KBM-7 (cell line): ENCODE measurements around the gene STC2.

ENCODE experiments used
- DNase-seq: peaks from one replicate; pipeline ENCODE4 v3.0.0-alpha.2; 2015
- in situ Hi-C: fragments of 300-500 bp; cut with MboI; formaldehyde crosslinking; loops from 2 replicates; pipeline ENCODE4 v1.14.3; 2020; ENCODE audit warnings: low sequenced_read_pairs, low pct_unique_long_range_greater_than_20kb, mixed read lengths

STC2 gene

GRCh38 chr5:173330338-173331206, 2.4 kb upstream of the STC2 start:
- no peak for DNase-seq
- in situ Hi-C loops, result no loop called here

DNA sequence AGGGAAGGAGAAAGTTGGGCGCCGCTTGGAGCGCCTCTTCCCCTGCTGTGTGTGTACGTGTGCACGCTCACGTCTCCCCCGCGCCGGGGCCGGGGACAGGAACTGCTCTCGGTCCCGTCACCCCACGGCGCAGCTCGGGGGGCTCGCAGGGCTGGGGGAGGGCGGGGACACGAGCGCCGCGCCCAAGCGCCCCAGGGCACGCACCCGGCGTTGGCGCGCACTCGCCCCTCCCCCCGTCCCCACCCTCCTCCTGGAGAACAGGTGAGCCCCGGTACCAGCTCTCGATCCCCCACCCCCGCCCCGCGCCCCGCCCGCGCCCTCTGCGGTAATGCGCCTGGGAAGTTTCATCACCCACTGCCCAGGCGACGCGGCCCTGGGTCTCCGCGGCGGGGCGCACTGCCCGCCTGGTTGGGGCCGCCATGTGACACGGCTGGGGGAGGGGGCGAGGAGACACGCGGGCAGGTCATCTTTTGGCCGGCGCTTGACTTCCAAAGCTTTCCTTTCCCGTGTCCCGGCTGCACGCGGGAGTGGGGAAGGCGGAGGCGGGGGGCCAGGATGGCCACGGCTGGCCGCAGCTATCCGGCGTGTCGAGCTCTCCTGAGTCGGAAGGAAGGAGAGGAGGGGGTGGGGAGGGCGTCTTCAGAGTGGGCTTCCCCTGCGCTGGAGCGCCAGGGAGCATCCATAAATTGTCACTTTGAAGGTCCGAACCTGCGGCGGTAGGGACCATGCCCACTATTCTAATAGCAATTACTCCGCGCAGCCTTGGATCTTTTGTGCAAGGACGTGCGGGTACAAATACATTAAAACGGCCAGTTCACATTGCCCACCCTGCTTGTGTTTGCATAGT, 1.5 kb upstream of the STC2 start:
- in situ Hi-C loops, result no loop called here
- DNase-seq, result peak; percentile 68

- in situ Hi-C loops, result no loop called here
- peak; percentile 68 for DNase-seq
These were observed 753 bp upstream of the STC2 start for GRCh38 chr5:173328844-173329490.

- in situ Hi-C loops, result no loop called here
- peak; percentile 46 for DNase-seq
These were observed 898 bp downstream of the STC2 start for GRCh38 chr5:173327084-173327947.

- DNase-seq, result peak; percentile 64
- in situ Hi-C loops, result no loop called here
These were observed 1.7 kb downstream of the STC2 start for GRCh38 chr5:173326501-173326960.

GRCh38 chr5:173325091-173325698, 3.0 kb downstream of the STC2 start:
- DNase-seq, result no peak
- in situ Hi-C loops, result no loop called here

GRCh38 chr5:173324115-173325001, 3.9 kb downstream of the STC2 start:
- in situ Hi-C loops, result no loop called here
- DNase-seq, result no peak

DNA sequence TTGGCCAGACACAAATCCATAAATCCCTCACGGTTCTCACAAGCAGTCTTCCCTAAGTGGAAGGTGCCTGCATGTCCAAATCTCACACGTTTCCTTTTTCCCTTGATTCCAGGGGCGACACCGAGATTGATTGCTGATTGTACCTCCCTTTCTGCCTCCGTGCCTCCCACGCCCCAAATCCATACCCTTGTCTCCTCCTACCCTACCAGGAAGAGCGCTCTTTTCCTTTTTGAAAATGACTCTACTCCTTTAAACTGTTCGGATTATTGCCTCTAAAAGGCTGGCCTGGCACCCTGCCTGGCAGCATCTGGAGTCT, 4.5 kb downstream of the STC2 start:
- in situ Hi-C loops, result no loop called here
- no peak for DNase-seq

DNA sequence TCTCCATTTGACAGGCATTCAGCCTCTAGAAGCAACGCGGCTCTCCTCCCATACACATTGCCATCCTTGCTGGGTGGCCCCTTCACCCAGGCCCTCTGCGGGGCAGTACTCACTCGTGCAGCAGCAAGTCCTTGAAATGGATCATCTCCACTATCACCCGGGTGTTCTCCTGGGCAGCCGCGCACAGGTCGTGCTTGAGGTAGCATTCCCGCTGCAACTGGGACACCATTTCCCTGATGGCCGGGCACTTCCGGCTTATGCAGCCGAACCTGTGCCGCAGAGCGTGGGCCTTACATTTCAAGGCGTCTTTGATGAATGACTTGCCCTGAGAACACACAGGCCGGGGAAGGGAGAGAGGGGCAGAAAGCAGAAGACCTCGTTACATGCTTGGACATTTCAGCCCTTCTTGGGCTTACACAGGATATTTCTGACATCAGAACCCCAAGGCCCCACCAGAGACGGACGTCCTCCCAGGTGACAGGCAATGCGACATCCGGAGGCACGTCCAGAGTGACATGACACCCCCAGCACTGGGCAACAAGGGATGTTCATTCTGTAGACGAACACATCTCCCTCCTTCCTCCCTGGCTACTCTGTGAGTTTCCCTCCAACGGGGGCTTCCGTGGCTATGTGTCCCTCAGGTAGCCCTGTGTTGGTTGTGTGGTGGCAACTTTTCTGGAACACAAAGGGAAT, 5.0 kb downstream of the STC2 start:
- no peak for DNase-seq
- in situ Hi-C loops, result no loop called here

- in situ Hi-C loops, result no loop called here
- DNase-seq, result no peak
These were observed 6.3 kb downstream of the STC2 start for GRCh38 chr5:173321886-173322285.

GRCh38 chr5:173320259-173320658, 8.0 kb downstream of the STC2 start:
- no peak for DNase-seq
- in situ Hi-C loops, result no loop called here

GRCh38 chr5:173319646-173320045, 8.6 kb downstream of the STC2 start:
- in situ Hi-C loops, result no loop called here
- DNase-seq, result no peak

DNA sequence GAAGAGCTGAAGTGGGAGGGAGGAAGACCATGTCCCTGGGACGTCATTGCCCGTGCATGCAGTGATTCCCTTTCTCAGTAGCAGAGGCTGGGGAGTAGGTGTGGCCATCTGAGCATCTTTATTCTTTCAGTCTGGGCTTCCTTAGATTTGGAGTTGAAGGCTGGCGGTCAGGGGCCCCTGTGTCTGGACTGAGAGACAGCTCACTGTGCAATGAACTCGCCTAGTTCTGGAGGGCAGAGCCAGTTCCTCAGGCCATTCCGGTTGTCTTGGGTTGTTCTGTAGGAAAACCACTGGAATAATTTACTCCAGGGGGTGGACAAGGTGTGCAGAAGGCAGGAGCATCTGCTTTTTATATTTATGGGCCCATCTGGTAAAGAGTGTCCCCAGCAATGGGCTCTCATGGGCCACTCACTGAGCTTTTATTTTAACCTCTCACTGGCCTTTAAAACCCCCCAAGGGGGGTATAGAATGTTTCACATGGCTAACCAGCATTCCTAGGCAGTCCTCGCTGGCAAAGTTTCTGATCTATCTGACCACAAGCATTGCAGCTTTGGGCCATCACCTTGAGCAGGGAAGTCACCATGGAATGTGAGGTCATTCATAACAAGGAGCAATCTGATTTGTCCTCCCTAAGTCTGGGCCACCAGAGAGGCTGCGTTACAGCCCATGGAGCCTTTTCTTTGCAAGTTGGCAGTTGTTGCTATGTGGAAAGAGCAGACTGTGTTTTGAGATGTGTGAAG, 9.2 kb downstream of the STC2 start:
- no peak for DNase-seq
- in situ Hi-C loops, result no loop called here

GRCh38 chr5:173318330-173318729, 9.9 kb downstream of the STC2 start:
- in situ Hi-C loops, result no loop called here
- no peak for DNase-seq

DNA sequence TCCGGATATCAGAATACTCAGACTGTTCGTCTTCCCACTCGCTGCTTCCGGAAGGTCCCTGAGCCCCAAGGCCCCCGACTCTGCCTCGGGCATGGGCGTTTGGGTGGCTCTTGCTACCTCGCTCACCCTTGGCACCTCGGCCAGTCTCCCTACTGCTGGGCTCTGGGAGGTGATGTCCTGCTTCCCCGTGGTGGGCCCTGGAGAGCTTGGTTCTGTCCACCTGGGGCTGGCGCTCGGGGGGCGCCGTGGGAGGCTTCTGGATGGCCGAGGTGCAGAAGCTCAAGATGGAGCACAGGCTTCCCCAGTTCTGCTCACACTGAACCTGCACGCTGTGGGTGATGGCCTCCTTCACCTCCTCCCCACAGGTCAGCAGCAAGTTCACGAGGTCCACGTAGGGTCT, 10.4 kb downstream of the STC2 start:
- in situ Hi-C loops, result no loop called here
- no peak for DNase-seq

DNA sequence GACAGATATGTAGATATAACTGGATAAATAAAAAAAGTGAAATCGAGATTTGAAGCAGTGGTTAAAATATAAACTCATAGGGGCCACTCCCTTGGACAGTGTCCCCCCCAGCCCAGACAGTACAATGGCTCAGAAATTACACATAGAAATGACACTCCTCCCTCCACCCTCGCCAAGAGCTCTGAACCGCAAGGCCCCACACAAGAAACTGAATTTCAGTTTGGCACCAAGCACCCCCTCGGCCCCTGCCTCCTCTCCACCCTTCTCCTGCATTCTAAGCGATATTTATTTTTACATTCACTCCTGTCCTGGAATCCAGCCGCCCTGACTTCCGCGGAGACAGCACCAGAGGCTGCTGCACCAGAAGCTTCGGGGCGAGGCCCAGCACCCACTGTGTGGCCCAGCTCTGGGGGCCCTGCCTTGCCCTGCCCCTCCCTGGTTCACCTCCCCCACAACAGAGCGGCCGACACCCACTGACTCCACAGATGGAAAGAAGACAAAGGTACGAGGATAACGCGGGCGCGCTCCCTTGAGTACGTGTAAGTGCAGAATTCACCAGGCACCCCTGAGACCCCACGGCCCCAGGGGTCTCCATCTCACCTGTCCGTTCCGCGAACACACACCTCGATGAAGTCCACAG, 11.0 kb downstream of the STC2 start:
- no peak for DNase-seq
- in situ Hi-C loops, result no loop called here
